ENCODE data around the gene R3HDM2. TPM values are rescaled to one million over a fixed set of nuclear protein-coding genes. Genes with fewer than 3 reads are reported as not detected.

R3HDM2 gene
- total RNA-seq, 1 donor from 2014 or later: 19.2 TPM

DNA sequence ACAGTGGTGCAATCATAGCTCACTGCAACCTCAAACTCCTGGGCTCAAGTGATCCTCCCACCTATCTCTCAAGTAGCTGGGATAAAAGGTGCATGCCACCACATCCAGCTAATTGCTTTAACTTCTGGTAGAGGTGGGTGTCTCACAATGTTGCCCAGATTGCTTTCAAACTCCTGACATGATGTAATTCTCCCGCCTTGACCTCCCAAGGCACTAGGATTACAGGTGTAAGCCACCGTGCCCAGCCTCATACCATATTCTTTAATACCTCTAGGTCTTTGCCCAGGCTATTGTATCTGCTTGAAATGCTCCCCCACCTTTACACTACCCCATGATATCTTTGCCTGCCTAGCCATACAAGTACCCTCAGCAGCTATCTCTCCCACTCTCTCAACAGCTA, 11.3 kb downstream of the R3HDM2 start:
- Mint-ChIP-seq H3K4me3 (ENCODE audit: unreplicated experiment) (no peak overlapping the region), H3K27ac (ENCODE audit: unreplicated experiment) (no peak overlapping the region), H3K9me3 (ENCODE audit: unreplicated experiment) (no peaks in the 10 kb centered on the region), H3K36me3 (ENCODE audit: low read depth, unreplicated experiment) (peaks cover 7% of the 10 kb centered on the region), H3K4me1 (ENCODE audit: low read depth, unreplicated experiment) (no peaks in the 10 kb centered on the region), H3K27me3 (ENCODE audit: low read depth, unreplicated experiment) (no peaks in the 10 kb centered on the region)
- Histone ChIP-seq H3K79me2 (ENCODE audit: insufficient read depth, low read length) (peaks cover 53% of the 10 kb centered on the region), H3K27me3 (ENCODE audit: insufficient read depth, low read length) (no peaks in the 10 kb centered on the region), H3K4me1 (ENCODE audit: insufficient read depth, low read length) (no peaks in the 10 kb centered on the region), H3K27ac (ENCODE audit: low read depth, low read length) (no peak overlapping the region), H4K20me1 (ENCODE audit: insufficient read depth, low read length) (peaks cover 22% of the 10 kb centered on the region), H3K9ac (ENCODE audit: low read length) (no peak overlapping the region), H3K4me2 (ENCODE audit: low read length) (no peak overlapping the region), H2AFZ (ENCODE audit: low read depth, low read length) (no peak overlapping the region), H3K4me3 (ENCODE audit: insufficient read depth, low read depth, low read length) (no peak overlapping the region), H3K9me3 (ENCODE audit: insufficient read depth, low read depth, low read length) (no peaks in the 10 kb centered on the region), H3K36me3 (ENCODE audit: insufficient read depth, low read length) (peaks cover 4% of the 10 kb centered on the region)
- no peak for DNase-seq (ENCODE audit: low read depth)
- TF ChIP-seq, protein P1, sequence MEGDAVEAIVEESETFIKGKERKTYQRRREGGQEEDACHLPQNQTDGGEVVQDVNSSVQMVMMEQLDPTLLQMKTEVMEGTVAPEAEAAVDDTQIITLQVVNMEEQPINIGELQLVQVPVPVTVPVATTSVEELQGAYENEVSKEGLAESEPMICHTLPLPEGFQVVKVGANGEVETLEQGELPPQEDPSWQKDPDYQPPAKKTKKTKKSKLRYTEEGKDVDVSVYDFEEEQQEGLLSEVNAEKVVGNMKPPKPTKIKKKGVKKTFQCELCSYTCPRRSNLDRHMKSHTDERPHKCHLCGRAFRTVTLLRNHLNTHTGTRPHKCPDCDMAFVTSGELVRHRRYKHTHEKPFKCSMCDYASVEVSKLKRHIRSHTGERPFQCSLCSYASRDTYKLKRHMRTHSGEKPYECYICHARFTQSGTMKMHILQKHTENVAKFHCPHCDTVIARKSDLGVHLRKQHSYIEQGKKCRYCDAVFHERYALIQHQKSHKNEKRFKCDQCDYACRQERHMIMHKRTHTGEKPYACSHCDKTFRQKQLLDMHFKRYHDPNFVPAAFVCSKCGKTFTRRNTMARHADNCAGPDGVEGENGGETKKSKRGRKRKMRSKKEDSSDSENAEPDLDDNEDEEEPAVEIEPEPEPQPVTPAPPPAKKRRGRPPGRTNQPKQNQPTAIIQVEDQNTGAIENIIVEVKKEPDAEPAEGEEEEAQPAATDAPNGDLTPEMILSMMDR (IDR thresholded peaks at IDR 0.05; ENCODE audit: insufficient read depth, low read depth, low read length): no peak
- no peak for TF ChIP-seq EZH2 (IDR thresholded peaks at IDR 0.05; ENCODE audit: insufficient read depth, low read length)
- FAIRE-seq: no peak

- Histone ChIP-seq H3K9me3 (ENCODE audit: insufficient read depth, low read depth, low read length) (no peaks in the 10 kb centered on the region), H3K79me2 (ENCODE audit: insufficient read depth, low read length) (peaks cover 57% of the 10 kb centered on the region), H2AFZ (ENCODE audit: low read depth, low read length) (no peak overlapping the region), H3K27me3 (ENCODE audit: insufficient read depth, low read length) (no peaks in the 10 kb centered on the region), H4K20me1 (ENCODE audit: insufficient read depth, low read length) (peaks cover 22% of the 10 kb centered on the region), H3K36me3 (ENCODE audit: insufficient read depth, low read length) (peaks cover 2% of the 10 kb centered on the region), H3K4me3 (ENCODE audit: insufficient read depth, low read depth, low read length) (no peak overlapping the region), H3K4me2 (ENCODE audit: low read length) (no peak overlapping the region), H3K4me1 (ENCODE audit: insufficient read depth, low read length) (no peaks in the 10 kb centered on the region), H3K27ac (ENCODE audit: low read depth, low read length) (no peak overlapping the region), H3K9ac (ENCODE audit: low read length) (no peak overlapping the region)
- H3K27ac Mint-ChIP-seq (ENCODE audit: unreplicated experiment): no peak overlapping the region
- FAIRE-seq (no peak), DNase-seq (ENCODE audit: low read depth) (no peak)
- no peak for TF ChIP-seq EZH2 (IDR thresholded peaks at IDR 0.05; ENCODE audit: insufficient read depth, low read length)
- TF ChIP-seq, protein P1 (IDR thresholded peaks at IDR 0.05; ENCODE audit: insufficient read depth, low read depth, low read length): no peak
- H3K36me3 Mint-ChIP-seq (ENCODE audit: low read depth, unreplicated experiment): peaks cover 5% of the 10 kb centered on the region
- H3K9me3 Mint-ChIP-seq (ENCODE audit: unreplicated experiment): no peaks in the 10 kb centered on the region
- H3K4me3 Mint-ChIP-seq (ENCODE audit: unreplicated experiment): no peak overlapping the region
- H3K4me1 Mint-ChIP-seq (ENCODE audit: low read depth, unreplicated experiment): no peaks in the 10 kb centered on the region
- H3K27me3 Mint-ChIP-seq (ENCODE audit: low read depth, unreplicated experiment): no peaks in the 10 kb centered on the region
Observed at GRCh38 chr12:57418255-57418654, 12.6 kb downstream of the R3HDM2 start.

DNA sequence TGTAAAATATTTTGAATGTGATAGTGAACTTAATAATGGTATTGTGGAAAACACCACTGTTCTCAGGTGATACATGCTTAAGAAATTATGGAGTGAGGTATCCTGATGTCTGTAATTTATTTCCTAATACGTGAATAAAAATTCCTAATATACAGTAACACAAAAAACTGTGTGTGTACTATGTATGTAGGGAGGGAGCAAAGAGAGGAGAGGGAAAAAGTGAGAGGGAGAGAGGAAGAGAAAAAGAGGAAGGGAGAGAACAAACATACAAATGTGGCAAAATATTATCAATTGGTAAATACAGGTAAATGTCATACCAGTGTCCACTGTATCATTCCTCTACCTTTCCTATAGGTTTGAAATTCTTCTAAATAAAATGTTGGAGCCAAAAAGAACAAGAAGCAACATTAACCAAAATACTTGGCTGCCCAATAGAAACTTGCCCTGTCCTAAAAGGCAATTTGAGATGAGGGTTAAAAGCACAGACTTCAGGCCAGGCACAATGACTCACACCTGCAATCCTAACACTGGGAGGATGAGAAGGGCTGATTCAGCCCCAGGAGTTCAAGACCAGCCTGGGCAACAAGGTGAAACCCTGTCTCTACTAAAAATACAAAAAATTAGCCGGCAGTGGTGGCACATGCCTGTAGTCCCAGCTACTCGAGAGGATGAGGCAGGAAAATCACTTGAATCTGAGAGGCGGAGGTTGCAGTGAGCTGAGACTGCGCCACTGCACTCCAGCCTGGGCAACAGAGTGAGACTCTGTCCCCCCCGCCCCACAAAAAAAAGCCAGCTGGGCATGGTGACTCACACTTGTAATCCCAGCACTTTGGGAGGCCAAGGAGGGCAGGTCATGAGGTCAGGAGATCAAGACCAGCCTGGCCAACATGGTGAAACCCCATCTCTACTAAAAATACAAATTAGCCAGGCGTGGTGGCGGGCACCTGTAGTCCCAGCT, 14.5 kb downstream of the R3HDM2 start:
- Mint-ChIP-seq H3K27me3 (ENCODE audit: low read depth, unreplicated experiment) (no peaks in the 10 kb centered on the region), H3K36me3 (ENCODE audit: low read depth, unreplicated experiment) (peaks cover 2% of the 10 kb centered on the region), H3K4me3 (ENCODE audit: unreplicated experiment) (no peak overlapping the region), H3K4me1 (ENCODE audit: low read depth, unreplicated experiment) (no peaks in the 10 kb centered on the region), H3K9me3 (ENCODE audit: unreplicated experiment) (no peaks in the 10 kb centered on the region), H3K27ac (ENCODE audit: unreplicated experiment) (no peak overlapping the region)
- H3K27ac ChIP-seq (ENCODE audit: low read depth, low read length): no peak overlapping the region
- H3K9ac ChIP-seq (ENCODE audit: low read length): no peak overlapping the region
- peaks cover 58% of the 10 kb centered on the region for H3K79me2 ChIP-seq (ENCODE audit: insufficient read depth, low read length)
- H2AFZ ChIP-seq (ENCODE audit: low read depth, low read length): no peak overlapping the region
- no peaks in the 10 kb centered on the region for H3K4me1 ChIP-seq (ENCODE audit: insufficient read depth, low read length)
- DNase-seq (ENCODE audit: low read depth) (peak; percentile 10), FAIRE-seq (no peak)
- no peak overlapping the region for H3K4me2 ChIP-seq (ENCODE audit: low read length)
- peaks cover 24% of the 10 kb centered on the region for H4K20me1 ChIP-seq (ENCODE audit: insufficient read depth, low read length)
- H3K9me3 ChIP-seq (ENCODE audit: insufficient read depth, low read depth, low read length): no peaks in the 10 kb centered on the region
- no peaks in the 10 kb centered on the region for H3K36me3 ChIP-seq (ENCODE audit: insufficient read depth, low read length)
- H3K4me3 ChIP-seq (ENCODE audit: insufficient read depth, low read depth, low read length): no peak overlapping the region
- no peaks in the 10 kb centered on the region for H3K27me3 ChIP-seq (ENCODE audit: insufficient read depth, low read length)
- TF ChIP-seq, protein P1 (IDR thresholded peaks at IDR 0.05; ENCODE audit: insufficient read depth, low read depth, low read length): no peak
- TF ChIP-seq EZH2 (IDR thresholded peaks at IDR 0.05; ENCODE audit: insufficient read depth, low read length): no peak

All from astrocyte (in vitro differentiated cells and primary cell).